ENCODE data around the gene MAGOH.

DNA sequence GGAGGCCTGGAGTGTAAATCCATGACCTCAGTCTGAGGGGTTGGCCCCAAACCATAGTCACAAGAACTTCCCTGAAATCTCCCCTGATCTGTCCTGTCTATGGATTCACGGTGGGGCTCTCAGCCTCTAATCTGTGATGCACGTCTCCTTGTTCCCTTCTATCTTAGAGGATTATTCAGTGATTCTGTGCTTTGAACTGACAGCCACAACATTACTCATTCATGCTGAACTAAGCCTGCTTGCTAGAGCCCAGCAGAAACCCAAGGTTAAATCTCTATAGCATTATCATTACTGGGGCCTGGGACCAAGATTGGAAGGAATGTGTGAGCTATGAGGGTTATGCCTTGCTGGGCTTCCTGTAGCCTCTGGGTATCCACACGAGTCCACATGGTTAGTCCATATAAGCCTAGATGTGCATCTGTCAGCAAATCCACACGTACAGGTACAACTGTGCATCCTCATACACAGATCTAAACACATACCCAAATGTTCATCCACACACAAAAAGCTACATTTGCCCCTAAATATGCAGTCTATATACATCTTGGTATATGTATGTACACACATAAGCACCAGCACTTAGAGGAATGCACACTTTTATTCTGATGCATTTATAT lies 22.4 kb upstream of the MAGOH start:
- TF ChIP-seq, protein P1, sequence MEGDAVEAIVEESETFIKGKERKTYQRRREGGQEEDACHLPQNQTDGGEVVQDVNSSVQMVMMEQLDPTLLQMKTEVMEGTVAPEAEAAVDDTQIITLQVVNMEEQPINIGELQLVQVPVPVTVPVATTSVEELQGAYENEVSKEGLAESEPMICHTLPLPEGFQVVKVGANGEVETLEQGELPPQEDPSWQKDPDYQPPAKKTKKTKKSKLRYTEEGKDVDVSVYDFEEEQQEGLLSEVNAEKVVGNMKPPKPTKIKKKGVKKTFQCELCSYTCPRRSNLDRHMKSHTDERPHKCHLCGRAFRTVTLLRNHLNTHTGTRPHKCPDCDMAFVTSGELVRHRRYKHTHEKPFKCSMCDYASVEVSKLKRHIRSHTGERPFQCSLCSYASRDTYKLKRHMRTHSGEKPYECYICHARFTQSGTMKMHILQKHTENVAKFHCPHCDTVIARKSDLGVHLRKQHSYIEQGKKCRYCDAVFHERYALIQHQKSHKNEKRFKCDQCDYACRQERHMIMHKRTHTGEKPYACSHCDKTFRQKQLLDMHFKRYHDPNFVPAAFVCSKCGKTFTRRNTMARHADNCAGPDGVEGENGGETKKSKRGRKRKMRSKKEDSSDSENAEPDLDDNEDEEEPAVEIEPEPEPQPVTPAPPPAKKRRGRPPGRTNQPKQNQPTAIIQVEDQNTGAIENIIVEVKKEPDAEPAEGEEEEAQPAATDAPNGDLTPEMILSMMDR (IDR thresholded peaks at IDR 0.05; ENCODE audit: low read depth, low read length), result no peak
- TF ChIP-seq EZH2phosphoT487 (IDR thresholded peaks at IDR 0.05; ENCODE audit: low read depth), result no peak
